CD4-positive, alpha-beta T cell treated with Interleukin-21 for 1 hour (primary cell): Measurements from ENCODE around the gene PSD2.

Experiments used
- DNase-seq: peaks from one replicate; pipeline ENCODE4 v3.0.0-alpha.2; 2020

PSD2 gene

DNA sequence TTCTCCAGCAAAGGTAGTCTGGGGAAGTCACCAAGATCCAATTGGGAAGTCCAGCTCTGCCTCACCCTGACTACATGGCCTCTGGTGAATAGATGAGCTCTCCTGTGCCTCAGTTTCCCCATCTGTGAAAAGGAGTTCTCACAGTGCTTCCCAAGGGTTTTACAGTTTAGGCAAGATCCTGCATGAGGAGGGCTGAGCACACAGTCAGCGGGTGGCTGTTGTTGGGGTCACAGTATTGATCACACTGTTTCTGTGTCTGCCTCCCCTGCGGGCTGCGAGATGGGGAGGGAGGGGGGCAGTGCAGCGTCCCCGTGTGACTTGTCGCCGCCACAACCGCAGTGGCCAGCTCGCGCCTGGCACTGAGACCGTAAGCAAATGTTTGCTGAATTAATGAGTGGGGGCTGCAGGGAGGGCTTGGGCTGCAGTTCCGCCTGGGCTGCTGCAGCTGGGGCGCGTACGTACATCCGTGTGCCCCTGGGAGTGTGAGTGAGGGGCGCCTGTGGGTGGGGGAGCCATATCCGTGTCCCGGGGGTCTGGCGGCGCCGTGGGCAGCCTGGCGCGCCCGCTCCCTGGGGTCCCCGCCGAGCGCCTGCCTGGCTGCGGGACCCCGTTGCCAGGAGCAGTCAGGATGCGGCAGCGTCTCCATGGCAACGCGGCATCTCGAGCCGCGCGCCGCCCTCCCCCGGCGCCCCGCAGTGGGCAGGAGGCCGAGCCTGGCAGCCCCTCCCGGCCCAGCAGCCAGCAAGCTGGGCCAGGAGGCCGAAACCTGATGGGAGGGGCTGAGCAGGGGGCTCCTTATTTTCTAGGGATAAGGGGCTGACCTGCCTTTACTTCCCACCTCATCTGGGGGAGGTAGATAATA lies 31.4 kb upstream of the PSD2 start:
- DNase-seq = peak; percentile 10

DNA sequence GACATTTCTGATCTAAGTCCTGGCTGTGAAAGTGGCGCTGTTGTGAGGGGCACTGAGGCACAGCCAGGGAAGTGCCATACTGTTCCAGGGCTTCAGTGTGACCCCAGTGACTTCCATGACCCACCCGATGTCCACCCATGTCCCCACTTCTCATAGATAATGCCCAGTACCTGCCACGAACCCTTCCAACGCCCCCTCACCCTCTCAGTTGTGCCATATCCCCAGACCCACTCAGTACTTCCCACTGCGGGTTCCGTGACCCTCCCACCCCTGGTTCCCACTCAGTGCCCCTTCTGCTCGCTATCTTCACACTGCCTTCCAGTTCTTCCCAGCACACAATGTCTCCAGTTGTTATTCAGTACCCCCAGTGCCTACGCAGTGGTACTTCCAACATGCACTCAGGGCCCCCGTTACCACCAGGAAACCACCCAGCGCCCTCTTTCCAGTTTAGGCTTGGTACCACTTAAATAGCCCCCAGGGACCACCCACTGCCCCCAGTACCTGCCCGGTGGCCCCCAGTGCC lies 30.7 kb upstream of the PSD2 start:
- DNase-seq = no peak

DNA sequence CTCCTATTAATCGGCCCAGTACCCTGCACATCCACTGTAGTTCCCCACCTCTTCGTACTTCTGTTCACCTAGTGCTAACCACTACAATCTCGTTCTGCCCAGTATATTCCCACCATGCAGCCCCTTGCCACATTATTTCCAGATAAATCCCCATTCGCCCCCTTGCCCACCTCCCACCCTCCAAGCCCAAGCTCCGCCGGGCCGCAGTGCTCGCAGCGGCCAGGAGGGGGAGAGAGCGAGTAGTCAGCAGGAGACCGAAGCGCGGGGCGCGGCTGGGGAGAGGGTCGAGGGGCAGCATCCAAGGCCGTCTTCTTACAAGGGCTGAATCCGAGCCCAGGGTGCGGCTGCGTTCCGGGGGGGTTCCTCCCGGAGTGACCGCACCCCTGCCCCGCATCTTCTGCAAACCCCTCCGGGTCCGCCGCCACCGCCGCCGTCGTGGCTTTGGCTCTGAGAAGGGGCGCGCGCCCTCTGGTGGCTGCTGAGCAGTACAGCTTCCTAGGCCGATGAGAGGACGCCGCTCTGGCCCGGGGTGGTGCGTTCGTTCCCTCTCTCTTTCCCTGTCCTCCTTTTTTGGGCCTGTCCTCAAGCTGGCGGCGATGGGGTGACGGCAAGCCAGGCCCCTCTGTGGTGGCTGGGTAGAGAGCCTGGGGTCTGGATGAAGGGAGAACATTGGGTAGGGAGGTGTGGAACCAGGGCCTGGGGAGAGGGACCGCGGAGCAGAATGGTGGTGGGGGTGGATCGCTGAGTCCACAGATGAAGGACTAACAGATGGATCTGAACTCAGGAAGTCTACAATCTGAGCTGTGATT lies 30.0 kb upstream of the PSD2 start:
- peak; percentile 79 for DNase-seq

DNA sequence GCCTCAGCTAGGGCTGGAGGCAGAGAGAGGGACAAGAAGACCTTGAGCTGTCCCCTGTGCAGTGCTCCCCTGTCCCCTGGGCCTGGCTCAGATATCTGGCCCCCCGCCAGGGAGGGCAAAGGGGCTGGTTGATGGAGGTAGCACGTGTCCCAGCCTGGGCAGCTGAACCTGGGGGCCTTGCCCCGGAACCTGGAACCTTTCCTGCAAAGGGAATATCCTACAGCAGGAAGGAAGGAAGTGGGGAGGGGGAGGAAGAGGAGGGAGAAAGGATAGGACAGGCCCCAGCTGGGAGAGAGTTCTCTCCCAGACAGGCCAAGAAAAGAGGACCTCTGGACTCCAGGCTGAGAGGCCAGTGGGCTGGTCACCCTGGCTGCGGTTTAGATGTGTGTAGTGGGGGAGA lies 27.6 kb upstream of the PSD2 start:
- DNase-seq = no peak

DNA sequence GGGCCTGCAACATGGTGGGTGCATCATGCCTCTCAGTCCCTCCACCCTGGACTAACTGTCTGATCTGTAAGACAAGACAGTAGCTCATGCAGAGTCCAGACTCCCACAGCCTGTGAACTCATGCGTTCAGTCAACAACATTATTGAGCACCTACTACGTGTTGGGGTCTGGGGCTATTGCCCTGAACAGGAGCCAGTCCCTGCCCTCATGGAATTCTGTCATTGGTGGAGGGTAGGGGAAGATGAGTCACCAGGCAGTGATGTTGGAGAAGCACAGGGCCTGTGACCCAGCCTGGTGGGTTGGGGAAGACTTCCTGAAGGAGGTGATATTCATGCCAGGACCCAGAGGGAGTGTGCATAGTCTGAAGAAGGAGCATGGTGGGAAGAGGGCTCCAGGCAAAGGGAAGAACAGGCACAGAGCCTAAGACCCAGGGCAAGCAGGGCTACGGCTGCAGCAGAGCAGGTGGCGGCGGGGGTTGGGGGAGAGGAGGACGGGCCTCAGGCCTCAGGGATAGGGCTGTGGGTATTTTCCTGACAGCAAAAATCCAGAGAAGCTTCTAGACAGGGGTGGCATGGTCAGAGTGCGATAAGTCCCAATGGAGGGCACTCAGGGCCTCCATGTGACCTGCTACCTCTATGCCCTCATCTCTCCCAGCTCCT lies 26.7 kb upstream of the PSD2 start:
- DNase-seq = no peak

DNA sequence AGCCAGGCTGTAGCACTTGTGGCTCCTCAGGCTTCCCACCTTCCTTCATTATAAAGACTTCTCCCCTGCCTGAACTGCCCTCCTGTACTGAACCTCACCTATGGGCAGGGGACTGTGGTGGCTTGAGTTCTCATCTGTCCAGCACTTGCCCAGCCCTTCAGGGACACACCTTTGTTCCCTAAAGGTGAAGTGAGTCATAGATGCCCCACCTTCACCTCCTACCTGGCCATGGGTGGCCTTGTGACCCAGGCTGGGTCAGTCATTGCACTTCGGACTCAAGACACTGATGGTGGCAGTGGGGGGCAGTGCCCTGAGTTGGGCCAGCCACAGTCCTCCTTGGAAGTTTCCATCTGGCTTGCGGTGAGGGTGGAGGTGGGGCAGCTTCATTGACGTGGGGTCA lies 26.1 kb upstream of the PSD2 start:
- DNase-seq = no peak

DNA sequence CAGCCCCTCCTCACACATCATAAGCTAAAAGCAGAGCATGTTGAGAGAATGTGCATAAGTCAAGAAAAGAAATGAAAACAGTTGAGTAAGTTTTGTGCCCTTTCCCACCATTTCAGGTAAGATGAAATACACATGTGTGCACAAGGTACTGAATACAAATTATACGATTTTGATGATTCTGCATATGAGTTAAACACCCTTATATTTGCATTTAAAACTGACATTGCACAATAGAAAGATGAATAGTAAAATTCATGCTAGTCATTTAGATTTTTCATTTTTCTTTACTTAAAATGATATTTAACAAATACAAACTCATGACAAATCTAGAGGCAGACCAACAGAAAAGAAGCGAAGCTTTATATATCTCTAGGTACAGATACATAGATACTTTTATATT lies 24.9 kb upstream of the PSD2 start:
- DNase-seq = no peak

DNA sequence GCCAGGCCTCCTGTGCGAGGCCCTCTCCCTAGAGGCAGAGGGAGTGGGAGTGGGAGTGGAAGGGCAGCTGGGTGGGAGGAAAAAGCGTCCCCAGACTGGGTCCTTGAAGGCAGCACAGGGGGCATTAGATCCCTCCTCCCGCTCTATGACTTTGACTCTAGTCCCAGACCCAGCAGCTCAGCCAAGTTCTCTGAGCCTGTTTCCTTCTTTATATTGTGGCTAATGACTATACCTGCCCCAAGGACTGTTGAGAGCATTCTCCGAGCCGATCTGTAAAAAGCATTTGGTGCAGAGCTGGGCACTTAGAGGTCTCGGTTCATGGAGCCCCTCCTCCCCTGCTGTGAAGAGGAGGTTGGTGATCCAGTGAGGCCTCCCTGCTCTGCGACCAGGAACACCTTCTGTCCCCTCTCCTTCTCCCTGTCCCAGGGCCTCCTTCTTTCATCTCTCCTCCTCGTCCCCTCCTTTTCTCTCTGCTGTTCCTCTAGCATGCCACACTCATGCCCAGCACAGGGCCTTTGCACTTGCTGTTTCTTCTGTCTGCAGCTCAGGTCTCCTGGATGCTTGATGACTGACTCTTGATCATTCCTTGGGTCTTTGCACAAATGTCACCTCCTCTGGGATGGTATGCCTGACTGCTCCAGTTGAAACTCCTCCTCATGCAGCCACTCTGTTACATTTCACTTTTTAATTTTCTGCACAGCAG lies 23.4 kb upstream of the PSD2 start:
- DNase-seq = no peak

DNA sequence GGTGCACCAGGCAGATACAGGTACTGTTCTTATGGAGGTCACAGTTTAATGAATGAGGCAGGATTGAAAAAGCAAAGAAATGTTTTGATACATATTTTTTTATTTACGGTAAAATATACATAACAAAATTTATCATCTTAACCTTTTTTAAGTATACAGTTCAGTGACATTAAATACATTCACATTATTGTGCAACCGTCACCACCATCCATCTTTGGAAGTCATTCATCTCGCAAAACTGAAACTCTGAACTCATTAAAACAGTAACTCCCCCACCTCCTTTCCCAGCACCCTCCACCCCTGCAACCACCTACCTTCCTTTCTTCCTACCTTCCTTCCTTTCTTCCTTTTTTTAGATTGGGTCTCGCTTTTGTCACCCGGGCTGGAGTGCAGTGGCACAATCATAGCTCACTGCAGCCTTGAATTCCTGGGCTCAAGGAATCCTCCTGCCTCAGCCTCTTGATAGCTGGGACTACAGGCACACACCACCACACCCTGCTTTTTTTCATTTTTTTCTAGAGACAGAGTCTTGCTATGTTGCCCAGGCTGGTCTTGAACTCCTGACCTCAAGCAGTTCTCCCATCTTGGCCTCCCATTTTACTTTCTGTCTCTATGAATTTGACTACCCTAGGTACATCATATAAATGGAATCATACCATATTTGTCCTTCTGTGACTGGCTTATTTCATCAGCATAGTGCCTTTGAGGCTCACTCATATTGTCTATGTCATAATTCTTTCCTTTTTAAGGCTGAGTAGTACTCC lies 22.5 kb upstream of the PSD2 start:
- no peak for DNase-seq

DNA sequence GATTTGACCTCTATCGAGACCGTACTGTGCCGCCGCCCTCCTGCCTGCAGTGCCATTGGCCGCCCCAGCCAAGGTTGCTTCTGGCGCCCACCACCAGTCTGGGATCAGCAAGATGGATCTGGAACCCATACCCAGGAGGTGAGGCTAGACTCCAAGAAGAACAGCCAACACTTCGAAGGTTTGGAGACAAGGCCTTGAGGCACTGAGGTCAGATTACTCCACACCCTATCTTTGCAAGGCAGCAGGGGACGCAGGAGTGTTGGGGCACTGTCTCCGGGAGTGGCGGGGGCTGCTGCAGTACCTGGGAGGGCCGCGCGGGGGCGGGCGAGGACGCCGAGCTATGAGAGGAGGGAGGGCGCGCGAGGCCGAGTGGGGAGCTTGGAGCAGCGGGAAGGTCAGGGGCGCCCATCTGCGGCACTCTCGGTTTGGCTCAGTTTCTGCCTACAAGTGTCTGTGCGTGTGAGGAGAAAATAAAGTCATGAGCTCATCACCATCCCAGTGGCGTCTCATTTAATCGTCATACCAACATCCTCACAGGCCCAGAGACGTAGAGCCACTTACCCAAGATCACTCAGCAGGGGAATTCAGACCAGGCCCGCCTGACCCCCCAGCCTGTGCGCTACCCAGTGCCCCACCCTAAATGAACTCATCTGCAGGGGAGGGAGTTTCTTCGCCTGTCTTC lies 20.5 kb upstream of the PSD2 start:
- peak; percentile 76 for DNase-seq

DNA sequence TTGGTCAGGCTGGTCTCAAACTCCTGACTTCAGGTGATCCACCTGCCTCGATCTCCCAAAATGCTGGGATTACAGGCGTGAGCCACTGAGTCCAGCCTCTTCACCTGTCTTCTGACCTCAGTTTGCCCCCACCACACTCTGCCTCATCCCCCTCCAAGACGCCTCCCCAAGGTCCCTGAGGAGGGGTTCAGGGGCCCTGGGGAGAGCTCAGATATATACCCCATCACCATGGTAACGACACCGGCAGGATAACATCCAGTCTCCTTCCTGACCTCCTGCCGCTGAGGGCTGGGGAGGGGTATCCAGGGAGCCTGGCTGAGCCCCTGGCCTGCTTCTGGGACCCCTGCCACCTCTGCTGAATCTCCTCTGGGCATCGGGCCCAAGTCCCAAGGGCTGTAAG lies 19.7 kb upstream of the PSD2 start:
- no peak for DNase-seq

DNA sequence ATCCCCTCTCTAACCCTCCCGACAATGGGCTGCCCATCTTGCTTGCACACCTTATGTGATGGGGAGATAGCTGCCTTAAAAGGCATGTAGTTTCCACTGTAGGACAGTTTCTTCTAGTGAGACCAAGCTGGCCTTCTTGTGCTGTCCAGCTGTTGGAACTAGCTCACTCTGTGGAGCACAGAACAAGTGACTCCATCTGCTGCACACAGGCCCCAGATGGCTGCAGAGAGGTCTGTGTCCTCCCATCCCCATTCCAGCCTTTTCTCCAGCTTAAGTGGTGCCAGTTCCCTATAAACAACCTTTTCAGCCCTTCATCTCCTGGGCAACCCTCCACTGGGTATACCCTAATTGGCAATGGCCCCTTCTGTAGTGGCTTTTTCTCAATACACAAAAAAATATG lies 18.7 kb upstream of the PSD2 start:
- DNase-seq = no peak

DNA sequence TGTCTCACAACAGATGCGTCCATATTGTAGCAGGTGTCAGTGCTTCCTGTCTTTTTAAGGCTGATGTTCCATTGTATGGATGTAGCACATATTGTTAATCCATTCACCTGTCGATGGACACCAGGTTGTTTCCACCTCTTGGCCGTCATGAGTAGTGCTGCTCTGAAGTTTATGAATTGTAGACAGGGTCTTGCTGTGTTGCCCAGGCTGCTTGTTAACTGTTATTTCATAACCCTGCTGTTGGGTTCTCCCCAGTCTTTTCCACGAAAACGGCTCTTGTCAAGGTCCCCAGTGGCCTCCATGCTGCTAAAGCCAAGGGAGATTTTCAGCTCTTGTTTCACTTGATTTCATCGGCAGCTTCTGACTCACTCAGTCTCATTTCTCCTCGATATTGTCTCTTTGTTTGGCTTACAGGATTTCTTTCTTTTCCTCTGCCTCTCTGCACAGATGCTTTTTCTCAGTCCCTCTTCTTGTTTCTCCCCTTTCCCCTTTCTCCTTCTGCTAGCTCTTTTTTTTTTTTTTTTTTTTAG lies 12.1 kb upstream of the PSD2 start:
- DNase-seq = no peak

DNA sequence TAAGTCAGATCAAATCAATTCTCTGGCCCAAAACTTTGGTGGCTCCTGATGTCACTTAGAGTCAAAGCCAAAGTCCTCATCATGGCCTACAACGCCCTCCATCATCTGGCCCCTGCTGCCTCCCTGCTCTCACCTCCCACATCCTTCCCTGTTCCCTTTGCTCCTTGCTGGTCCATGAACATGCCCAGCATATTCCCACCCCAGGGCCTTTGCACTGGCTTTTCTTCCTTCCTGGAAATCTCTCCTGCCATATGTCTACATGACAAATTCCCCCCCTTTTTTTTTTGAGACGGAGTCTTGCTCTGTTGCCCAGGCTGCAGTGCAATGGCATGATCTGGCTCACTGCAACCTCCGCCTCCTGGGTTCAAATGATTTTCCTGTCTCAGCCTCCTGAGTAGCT lies 11.1 kb upstream of the PSD2 start:
- no peak for DNase-seq

DNA sequence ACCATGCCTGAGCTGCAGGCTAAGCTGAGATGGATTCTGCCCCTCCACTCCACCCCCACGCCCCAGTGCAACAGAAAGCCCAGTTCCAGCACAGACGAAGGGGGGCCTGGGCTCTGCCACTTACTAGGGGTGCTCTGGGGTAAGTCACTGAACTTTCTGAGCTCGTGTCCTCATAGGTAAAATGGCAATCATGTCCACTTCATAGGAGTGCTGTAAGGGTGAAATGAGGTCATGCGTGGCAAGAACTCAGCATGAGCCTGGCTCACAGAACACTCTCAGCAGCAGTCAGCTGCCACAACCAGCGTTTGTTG lies 8.4 kb upstream of the PSD2 start:
- DNase-seq = no peak

DNA sequence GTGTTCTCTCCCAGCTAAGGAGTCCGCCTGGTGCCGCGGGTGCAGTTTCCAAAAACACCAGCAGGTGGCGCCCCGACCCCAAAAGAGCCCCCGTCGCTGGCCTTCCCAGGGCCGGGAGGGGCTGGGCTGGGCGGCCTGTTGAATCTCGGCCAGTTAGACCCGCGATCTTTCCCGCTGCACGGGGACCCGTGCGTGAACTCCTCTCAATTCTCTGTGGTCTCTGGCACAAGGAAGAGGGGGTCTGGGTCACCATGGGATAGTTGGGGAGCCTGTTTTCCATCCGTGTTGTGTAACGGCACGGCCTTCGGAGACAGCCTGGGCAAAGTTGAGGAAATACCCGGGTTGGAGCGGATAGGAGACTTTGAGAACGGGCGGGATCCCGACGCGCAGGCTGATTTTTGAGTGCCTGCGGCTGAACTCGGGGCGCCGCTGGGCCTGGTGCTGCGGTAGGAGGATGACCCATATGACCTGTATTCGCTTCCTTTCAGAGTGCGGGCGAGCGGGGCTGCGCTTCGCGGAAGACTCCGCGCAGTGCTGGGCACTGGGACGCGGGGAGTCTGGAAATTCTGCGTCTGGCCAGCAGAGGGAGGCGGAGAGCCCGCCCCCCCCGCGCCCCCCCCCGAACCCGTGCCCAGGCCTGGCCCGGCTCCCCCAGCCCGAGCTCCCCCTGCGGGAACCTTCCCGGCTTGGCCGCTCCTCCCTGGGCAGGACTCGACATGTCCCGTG lies 7.9 kb upstream of the PSD2 start:
- peak; percentile 84 for DNase-seq

DNA sequence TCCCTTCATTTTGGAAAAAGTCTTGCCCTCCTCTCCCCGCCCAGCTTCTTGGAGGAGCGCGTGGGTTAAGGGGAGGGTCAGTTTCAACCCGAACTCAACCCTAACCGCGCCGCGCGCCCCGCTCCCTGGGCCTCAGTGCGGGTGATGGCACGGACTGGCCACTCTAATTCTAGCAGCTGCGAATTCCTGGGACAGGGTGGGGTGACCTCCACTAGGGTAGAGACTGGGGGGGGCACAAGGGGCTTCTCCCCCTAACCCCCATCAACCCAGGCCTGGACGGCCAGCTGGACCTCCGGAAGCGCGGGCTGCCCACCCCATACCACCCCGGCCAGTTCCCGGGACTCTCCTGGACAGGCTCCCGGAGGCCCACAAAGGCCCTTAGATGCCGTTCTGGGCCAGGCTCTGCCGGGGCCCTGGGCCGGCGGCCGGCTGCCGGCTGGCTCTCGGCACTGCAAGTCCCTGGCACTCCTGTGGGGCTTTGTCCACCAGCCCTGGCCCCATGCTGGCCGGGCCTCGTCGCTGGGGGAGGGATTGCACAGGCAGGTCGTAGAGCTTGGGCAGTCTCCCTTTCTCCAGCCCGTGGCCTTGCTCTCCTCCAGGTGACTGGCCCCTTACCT lies 7.2 kb upstream of the PSD2 start:
- no peak for DNase-seq

DNA sequence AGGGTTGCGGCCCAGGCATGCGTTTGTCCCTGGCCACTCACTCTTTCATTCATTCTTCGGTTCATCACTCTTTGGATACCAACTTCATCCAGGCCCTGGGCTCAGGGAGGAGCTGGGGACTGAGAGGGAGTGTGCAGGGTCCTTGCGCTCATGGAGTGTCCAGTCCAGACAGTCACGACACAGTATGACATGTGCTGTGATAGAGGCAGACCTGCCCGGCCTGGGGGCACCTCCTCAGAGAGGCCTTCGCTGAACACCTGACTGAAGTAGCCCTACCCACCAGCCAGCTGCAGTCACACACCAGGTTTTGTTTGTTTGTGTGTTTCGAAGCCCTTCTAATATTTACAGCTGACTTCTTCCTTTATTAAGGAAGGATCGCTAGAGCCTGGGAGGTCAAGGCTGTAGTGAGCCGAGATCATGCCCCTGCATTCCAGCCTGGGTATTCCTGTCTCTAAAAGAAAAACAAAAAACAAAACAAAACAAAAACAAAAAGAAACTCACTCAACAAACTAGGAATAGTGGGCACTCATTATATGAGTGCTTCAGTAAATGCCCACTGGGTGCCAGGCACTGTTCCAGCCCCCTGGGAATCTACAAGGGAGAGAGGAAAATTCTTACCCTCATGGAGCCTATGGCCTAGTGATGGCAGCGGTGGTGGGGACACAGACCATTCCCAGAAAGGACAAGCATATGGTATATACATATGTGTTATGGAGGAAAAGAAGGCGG lies 6.3 kb upstream of the PSD2 start:
- no peak for DNase-seq

DNA sequence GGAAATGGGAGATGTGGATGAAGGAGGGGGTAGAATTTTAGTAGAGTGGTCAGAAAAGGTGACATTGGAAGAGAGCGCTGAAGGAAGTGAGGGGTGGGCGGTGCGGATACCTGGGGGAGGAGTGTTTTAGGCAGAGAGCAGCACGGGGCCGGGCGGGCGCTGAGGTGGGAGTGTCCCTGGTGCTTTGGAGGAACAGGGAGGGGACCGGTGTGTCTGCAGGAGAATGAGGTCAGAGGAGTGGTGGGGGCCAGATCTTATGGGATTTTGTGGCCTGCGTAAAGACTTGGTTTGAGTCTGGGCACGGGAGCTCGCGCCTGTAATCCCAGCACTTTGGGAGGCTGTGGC lies 5.8 kb upstream of the PSD2 start:
- no peak for DNase-seq

DNA sequence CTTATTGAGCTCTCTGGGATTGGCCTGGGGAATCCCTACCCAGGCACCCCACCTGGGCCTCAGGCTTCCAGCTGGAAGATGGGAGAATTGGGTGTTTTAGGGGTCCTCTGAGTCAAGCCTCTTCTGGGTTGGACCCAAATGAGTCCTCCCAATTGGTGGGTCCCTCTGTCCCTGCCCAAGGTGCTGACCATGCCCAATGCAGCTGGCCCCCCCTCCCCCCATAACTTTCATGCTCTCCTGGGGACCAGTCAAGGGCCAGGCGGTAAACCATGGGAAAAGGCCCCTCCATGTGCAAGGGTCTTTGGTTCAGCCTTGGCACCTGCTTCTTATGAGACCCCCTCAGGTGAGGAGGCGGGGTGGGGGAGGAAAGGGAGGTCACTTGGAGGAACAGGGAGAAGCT lies 3.4 kb upstream of the PSD2 start:
- DNase-seq = no peak
